NCI-H2081 (cell line): ENCODE data around the gene PIK3C2G.
A peak's percentile ranks its signal among the peaks of the same experiment; 100 is the strongest.

ENCODE experiments used
- DNase-seq, 2 experiments: peaks; one replicate each; lab custom pipeline; 2025; lab: John Stamatoyannopoulos, UW

PIK3C2G gene

GRCh38 chr12:18415227-18415626 is 153.9 kb downstream of the PIK3C2G start:
- DNase-seq = no peak

- no peak for DNase-seq
These were observed 155.1 kb downstream of the PIK3C2G start for GRCh38 chr12:18416412-18416811.

- DNase-seq = no peak
These were observed 158.0 kb downstream of the PIK3C2G start for GRCh38 chr12:18419311-18419710.

- no peak for DNase-seq
These were observed 160.5 kb downstream of the PIK3C2G start for GRCh38 chr12:18421867-18422266.

GRCh38 chr12:18422871-18423270 is 161.6 kb downstream of the PIK3C2G start:
- DNase-seq = no peak

- DNase-seq = no peak
These were observed 163.5 kb downstream of the PIK3C2G start for GRCh38 chr12:18424857-18425256.

GRCh38 chr12:18427520-18427919 is 166.2 kb downstream of the PIK3C2G start:
- DNase-seq = no peak

- DNase-seq = no peak
These were observed 167.1 kb downstream of the PIK3C2G start for GRCh38 chr12:18428416-18428815.

- DNase-seq = no peak
These were observed 168.0 kb downstream of the PIK3C2G start for GRCh38 chr12:18429366-18429765.

GRCh38 chr12:18430425-18431048 is 169.2 kb downstream of the PIK3C2G start:
- DNase-seq = peak; percentile 35 to 52

GRCh38 chr12:18431771-18432170 is 170.5 kb downstream of the PIK3C2G start:
- no peak for DNase-seq

- DNase-seq = no peak
These were observed 170.9 kb downstream of the PIK3C2G start for GRCh38 chr12:18432206-18432605.

- DNase-seq = no peak
These were observed 174.9 kb downstream of the PIK3C2G start for GRCh38 chr12:18436170-18436569.

GRCh38 chr12:18439541-18439940 is 178.2 kb downstream of the PIK3C2G start:
- DNase-seq = no peak

GRCh38 chr12:18443768-18444437 is 182.6 kb downstream of the PIK3C2G start:
- no peak for DNase-seq

- DNase-seq = peak in 1 of 2 experiments; percentile 53
These were observed 184.8 kb downstream of the PIK3C2G start for GRCh38 chr12:18446061-18446644.

GRCh38 chr12:18454330-18454729 is 193.0 kb downstream of the PIK3C2G start:
- DNase-seq = no peak

GRCh38 chr12:18456344-18456743 is 195.0 kb downstream of the PIK3C2G start:
- no peak for DNase-seq

GRCh38 chr12:18457362-18457761 is 196.0 kb downstream of the PIK3C2G start:
- DNase-seq = no peak

GRCh38 chr12:18461758-18462157 is 200.4 kb downstream of the PIK3C2G start:
- DNase-seq = no peak

- no peak for DNase-seq
These were observed 201.1 kb downstream of the PIK3C2G start for GRCh38 chr12:18462442-18462841.

GRCh38 chr12:18467620-18468245 is 206.4 kb downstream of the PIK3C2G start:
- DNase-seq = no peak
